Measurements from ENCODE around the gene DNAH6.
"Not testable (repeated sequence)": the region's sequence is repeated elsewhere in the genome, so short reads cannot be mapped to it uniquely, and the experiment has no call there.

Gene DNAH6

GRCh38 chr2:84497285-84497684 lies 19.0 kb upstream of the DNAH6 start:
- no peak for DNase-seq

- no peak for DNase-seq
These were observed 18.0 kb upstream of the DNAH6 start for GRCh38 chr2:84498150-84498799.

GRCh38 chr2:84511024-84511423 lies 5.3 kb upstream of the DNAH6 start:
- DNase-seq = not testable (repeated sequence)

GRCh38 chr2:84515788-84516187 lies 510 bp upstream of the DNAH6 start:
- DNase-seq = no peak

GRCh38 chr2:84519332-84519957 lies 3.1 kb downstream of the DNAH6 start:
- DNase-seq = no peak

- DNase-seq = no peak
These were observed 10.3 kb downstream of the DNAH6 start for GRCh38 chr2:84526562-84526961.

GRCh38 chr2:84527137-84528129 lies 11.1 kb downstream of the DNAH6 start:
- no peak for DNase-seq

GRCh38 chr2:84532291-84532690 lies 16.0 kb downstream of the DNAH6 start:
- no peak for DNase-seq

GRCh38 chr2:84534225-84534624 lies 17.9 kb downstream of the DNAH6 start:
- DNase-seq = no peak

- DNase-seq = no peak
These were observed 21.0 kb downstream of the DNAH6 start for GRCh38 chr2:84537251-84537650.

- no peak for DNase-seq
These were observed 23.4 kb downstream of the DNAH6 start for GRCh38 chr2:84539729-84540128.

GRCh38 chr2:84545005-84545404 lies 28.7 kb downstream of the DNAH6 start:
- no peak for DNase-seq

GRCh38 chr2:84546551-84546950 lies 30.3 kb downstream of the DNAH6 start:
- no peak for DNase-seq

- DNase-seq = no peak
These were observed 32.0 kb downstream of the DNAH6 start for GRCh38 chr2:84548303-84548702.

- no peak for DNase-seq
These were observed 34.6 kb downstream of the DNAH6 start for GRCh38 chr2:84550916-84551315.

- not testable (repeated sequence) for DNase-seq
These were observed 35.2 kb downstream of the DNAH6 start for GRCh38 chr2:84551526-84551925.

- DNase-seq = no peak
These were observed 39.9 kb downstream of the DNAH6 start for GRCh38 chr2:84556190-84556589.

GRCh38 chr2:84559838-84560237 lies 43.5 kb downstream of the DNAH6 start:
- no peak for DNase-seq

- no peak for DNase-seq
These were observed 63.4 kb downstream of the DNAH6 start for GRCh38 chr2:84579661-84580060.

GRCh38 chr2:84603911-84604310 lies 87.6 kb downstream of the DNAH6 start:
- no peak for DNase-seq

- DNase-seq = no peak
These were observed 96.8 kb downstream of the DNAH6 start for GRCh38 chr2:84613082-84613481.

- DNase-seq = no peak
These were observed 103.6 kb downstream of the DNAH6 start for GRCh38 chr2:84619794-84620371.

- DNase-seq = no peak
These were observed 112.2 kb downstream of the DNAH6 start for GRCh38 chr2:84628486-84628885.

All from right kidney (tissue), 1 donor.